Activated naive CD4-positive, alpha-beta T cell (primary cell): ENCODE results near the gene MBD4.
"Not testable (repeated sequence)": the region's sequence is repeated elsewhere in the genome, so short reads cannot be mapped to it uniquely, and the experiment has no call there.

Source experiments
- DNase-seq, 4 experiments: peaks; one replicate each; lab custom pipeline; 2025; lab: John Stamatoyannopoulos, UW

Gene MBD4

GRCh38 chr3:129409541-129409940 is 30.2 kb downstream of the MBD4 start:
- no peak for DNase-seq

- DNase-seq: no peak
Observed at GRCh38 chr3:129404610-129405009, 35.1 kb downstream of the MBD4 start.

DNA sequence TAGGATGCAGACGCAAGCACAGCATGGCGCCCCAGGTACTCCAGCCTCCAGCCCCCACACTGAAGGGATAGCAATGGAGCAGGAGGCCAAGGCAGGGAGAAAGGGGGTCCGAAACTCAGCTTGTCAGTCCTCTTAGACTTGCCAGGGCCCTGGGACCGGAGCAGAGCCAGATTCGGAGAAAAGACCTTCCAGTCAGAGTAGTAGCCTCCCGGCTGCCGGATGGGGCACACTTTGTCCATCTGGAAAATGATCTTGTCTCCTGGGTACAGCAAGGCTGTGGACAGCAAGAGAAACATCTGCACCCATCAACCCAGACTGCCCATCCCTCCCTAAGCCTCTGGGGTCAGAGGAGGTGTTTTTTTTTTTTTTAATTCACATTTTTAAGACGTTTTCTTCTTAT is 35.6 kb downstream of the MBD4 start:
- no peak for DNase-seq

DNA sequence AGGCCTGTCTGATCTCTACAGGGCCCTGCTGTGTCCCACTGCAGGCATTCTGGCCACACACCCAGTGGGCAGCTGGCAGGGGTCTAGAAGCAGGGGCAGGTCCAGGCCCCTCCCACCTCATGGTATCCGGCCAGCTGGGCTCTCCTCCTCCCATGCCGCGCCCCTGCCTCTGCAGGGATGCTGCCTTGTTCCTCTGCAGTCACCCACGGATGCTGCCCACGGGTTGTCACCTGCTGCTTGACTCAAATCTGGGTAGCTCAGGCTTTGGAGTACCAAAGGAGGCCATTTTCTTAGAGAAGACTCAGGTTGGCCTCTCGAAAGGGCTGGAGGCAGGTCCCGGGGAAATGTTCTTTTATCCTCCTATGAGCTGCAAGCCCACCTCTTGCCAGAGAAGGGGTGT is 36.3 kb downstream of the MBD4 start:
- DNase-seq: no peak

- DNase-seq: no peak
Observed at GRCh38 chr3:129402616-129403015, 37.1 kb downstream of the MBD4 start.

GRCh38 chr3:129402210-129402609 is 37.5 kb downstream of the MBD4 start:
- no peak for DNase-seq

GRCh38 chr3:129399895-129400357 is 39.8 kb downstream of the MBD4 start:
- DNase-seq: no peak

- DNase-seq: peak in 3 of 4 experiments; percentile 15 to 49 (median 45)
Observed at GRCh38 chr3:129399145-129399894, 40.4 kb downstream of the MBD4 start.

DNA sequence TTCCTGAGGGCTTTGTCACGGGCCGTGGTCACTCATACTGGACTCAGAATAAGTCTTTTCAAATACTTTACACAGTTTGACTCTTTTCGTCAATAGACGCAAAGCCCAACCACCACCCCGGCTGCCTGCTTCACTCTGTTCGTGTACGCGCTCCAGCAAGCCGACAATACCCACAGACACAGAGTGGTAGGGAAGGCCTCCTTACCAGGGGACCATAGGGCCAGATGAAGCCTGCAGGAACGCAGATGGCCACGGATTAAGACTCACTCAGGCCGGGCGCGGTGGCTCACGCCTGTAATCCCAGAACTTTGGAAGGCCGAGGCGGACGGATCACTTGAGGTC is 41.0 kb downstream of the MBD4 start:
- no peak for DNase-seq

DNA sequence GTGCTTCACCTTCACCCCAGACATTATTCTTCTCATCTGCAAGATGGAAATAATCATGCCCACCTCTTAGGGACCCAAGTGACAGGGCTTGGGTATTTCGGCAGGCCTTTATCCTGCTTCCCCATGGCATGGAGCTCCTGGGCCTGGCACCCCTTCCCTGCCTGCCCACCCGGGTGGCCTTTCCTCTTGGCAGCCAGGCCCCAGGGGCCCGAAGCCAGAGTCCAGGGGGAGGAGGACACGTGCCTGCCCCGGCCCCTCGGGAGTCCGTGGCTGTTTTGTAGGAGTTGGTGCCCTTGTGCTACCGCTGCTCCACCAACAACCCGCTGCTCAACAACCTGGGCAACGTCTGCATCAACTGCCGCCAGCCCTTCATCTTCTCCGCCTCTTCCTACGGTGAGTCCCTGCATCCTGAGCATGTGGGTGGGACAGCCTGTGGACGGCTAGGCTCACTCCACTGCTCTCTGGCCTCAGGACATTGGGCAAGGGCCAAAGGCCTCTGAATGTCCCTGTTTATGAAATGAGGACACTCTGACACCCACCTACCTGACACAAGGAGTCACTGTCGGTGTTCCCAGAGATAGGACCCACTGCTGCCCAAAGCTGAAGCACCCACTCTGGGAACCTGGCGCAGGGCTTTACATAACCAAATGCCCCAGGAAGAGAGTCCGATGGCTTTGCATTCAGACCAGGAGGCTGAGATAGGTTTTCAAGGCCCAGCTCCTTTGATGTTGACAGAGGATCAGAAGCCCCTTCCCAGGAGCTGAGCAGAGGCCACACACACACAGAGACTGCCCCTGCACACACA is 45.8 kb downstream of the MBD4 start:
- DNase-seq: not testable (repeated sequence)

DNA sequence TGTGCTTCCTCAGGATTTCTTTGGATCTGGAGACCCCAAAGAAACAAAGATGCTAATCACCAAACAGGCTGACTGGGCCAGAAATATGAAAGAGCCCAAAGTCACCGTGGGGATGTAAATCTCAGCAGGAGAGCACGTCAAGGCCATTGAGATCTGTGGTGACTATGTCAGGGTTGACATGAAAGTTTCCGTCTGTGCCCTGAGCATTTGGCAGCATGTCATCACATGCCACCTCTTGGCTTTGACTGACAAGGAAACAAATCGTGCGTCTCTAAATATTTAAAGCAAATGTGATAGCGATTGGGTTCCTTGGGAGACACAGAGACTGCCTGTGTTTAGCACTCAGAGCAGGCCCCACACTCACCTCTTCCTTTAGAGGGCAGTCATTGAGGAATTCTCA is 46.5 kb downstream of the MBD4 start:
- no peak for DNase-seq

DNA sequence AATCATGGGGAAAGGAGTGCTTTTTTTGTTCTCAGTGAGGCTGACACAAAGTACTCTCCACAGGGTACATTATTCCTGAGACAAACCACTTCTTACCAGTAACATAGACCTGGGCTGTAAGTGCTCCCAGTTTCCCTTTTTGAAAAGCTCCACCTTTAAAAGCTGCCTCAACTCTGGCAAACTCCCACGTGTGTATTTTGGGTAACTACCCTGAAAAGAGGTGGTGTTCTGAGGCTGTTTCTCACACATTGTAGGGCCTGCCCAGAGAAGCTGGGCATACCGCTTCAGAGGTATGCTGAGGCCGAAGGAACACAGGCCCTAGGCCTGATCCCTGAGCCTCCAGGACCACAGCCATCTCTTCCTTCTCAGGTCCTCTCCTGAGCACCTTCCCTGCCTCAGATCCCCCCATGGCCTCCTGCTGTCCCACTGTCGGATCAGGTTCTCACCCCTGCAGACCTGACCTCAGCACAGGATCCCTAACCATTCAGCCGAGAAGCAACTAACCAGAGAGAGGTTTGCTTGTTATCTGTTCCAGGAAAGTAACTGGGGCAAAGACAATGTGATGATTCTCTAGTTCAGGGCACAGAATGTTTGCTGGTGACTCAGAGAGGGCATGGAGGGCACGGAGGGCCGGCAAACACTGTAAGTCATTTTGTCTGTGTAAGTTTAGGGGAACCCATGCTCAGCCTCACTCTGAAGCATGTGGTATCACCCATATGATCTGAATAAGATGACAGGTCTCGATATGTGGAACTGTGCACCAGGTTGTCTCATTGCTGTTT is 47.5 kb downstream of the MBD4 start:
- not testable (repeated sequence) for DNase-seq

GRCh38 chr3:129391583-129391982 is 48.2 kb downstream of the MBD4 start:
- DNase-seq: not testable (repeated sequence)

DNA sequence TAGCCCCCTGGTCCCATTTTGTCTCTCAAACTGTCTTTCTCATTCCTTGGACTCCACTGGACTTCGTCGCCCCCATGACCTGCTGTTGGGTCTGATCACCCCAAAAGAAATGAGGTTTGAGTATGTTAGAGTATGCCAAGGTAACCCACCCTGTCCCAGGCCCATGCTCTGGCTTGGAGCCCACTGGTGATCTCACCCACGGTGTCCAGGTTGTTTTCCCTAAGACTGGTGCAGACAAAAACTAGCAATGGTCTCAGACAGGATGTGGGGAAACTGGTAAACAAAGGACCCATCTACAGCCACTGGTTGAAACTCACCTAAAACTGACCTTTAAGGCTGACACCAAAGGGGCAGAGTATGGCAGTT is 50.2 kb downstream of the MBD4 start:
- DNase-seq: no peak

GRCh38 chr3:129388791-129389571 is 50.8 kb downstream of the MBD4 start:
- DNase-seq: not testable (repeated sequence)

DNA sequence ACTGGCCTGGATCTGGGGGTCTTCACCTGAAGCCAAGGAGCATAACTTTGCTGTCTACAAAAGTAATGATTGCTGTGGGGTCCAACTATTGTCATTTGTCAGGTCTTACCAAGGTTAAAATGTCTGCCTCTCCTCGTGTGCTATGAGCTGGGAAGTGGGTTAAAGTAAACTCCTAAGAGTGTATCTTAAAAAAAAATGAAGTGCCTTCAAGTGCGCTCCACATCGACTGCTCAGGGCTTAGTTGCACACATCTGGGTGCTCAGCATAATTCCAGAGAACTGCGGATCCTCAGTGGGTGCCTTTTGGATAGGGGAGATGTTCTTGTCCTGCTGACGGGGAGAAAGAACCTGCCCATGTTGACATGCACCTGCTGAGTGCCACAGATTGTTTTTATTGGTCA is 52.3 kb downstream of the MBD4 start:
- no peak for DNase-seq

- no peak for DNase-seq
Observed at GRCh38 chr3:129386984-129387383, 52.8 kb downstream of the MBD4 start.

GRCh38 chr3:129385507-129385906 is 54.2 kb downstream of the MBD4 start:
- DNase-seq: not testable (repeated sequence)

GRCh38 chr3:129384594-129385323 is 55.0 kb downstream of the MBD4 start:
- DNase-seq: no peak

- DNase-seq: not testable (repeated sequence)
Observed at GRCh38 chr3:129384103-129384502, 55.6 kb downstream of the MBD4 start.

- peak in 1 of 4 experiments; percentile 7 for DNase-seq
Observed at GRCh38 chr3:129383292-129383860, 56.4 kb downstream of the MBD4 start.
